Activated CD4-positive, alpha-beta T cell treated with anti-CD3 and anti-CD28 coated beads for 36 hours (primary cell): ENCODE data around the gene ATP5PD. TPM values are rescaled to one million over a fixed set of nuclear protein-coding genes. Genes with fewer than 3 reads are reported as not detected.

ENCODE experiments used
- ATAC-seq: fragments of 200-7000 bp; cut with Tn5 transposase; one replicate; pipeline ENCODE4 v1.10.0; 2021; ENCODE audit warnings: mild to moderate bottlenecking, moderate library complexity
- CTCF ChIA-PET: fragments of 350-600 bp; sonication (Branson Sonifier 250); formaldehyde crosslinking; loops from one replicate; lab custom pipeline; 2021; ENCODE audit warnings: antibody characterized with exemption; lab: Charles Lee
- POLR2A ChIA-PET: fragments of 350-600 bp; sonication (Branson Sonifier 250); formaldehyde crosslinking; loops from one replicate; lab custom pipeline; 2021; ENCODE audit warnings: antibody characterized with exemption, inconsistent platforms; lab: Charles Lee
- DNase-seq: peaks from one replicate; pipeline ENCODE4 v3.0.0-alpha.2; 2020
- H3K27ac Mint-ChIP-seq: one replicate; pipeline ENCODE4 v1.8.0; 2021; ENCODE audit warnings: mixed read lengths
- H3K27me3 Mint-ChIP-seq: one replicate; pipeline ENCODE4 v1.8.0; 2021; ENCODE audit warnings: mixed read lengths
- H3K36me3 Mint-ChIP-seq: one replicate; pipeline ENCODE4 v1.8.0; 2021; ENCODE audit warnings: low read depth, mixed read lengths
- H3K4me1 Mint-ChIP-seq: one replicate; pipeline ENCODE4 v1.8.0; 2021; ENCODE audit warnings: mixed read lengths
- H3K4me3 Mint-ChIP-seq: one replicate; pipeline ENCODE4 v1.8.0; 2021; ENCODE audit warnings: mild to moderate bottlenecking, moderate library complexity, mixed read lengths
- H3K9me3 Mint-ChIP-seq: one replicate; pipeline ENCODE4 v1.8.0; 2021; ENCODE audit warnings: low read depth, mixed read lengths
- intact Hi-C, 2 experiments: fragments of 100-400 bp; cut with DNase I in 1 of 2; cut with micrococcal nuclease in 1 of 2; formaldehyde crosslinking; loops; one replicate each; pipeline versions ENCODE4 v1.14.2 to v1.15.1; 2022 to 2024; cut with DNase I, micrococcal nuclease
- total RNA-seq, 2 experiments: library from RNA; stranded (reverse); gene quantifications; one replicate each; pipeline ENCODE4 v1.2.3, GENCODE V29; 2021

Gene ATP5PD
- 100 to 1,000 TPM; 194 to 237 TPM for total RNA-seq

GRCh38 chr17:75046407-75047289 lies at the start of gene ATP5PD, which contains the start of gene KCTD2:
TSS of gene ATP5PD (minus strand) at chr17:75046969. CDS start at chr17:75042650, 4,319 bp downstream.
TSS of gene KCTD2 (plus strand) at chr17:75047225. CDS start at chr17:75047251, 26 bp downstream.
- DNase-seq (peak; percentile 97), ATAC-seq (peak; percentile 95)
- CTCF ChIA-PET: interaction anchor here (0.6 to 3.7 kb wide), 3 partner anchors 14 to 361 kb away, joined by 3 to 20 read pairs (median 3); no protein-coding TSS in a partner anchor
- intact Hi-C loops: loop anchor here (1.0 to 5.0 kb wide), 13 partner anchors 11 to 298 kb away; partner anchors contain the start of genes CDR2L (in 2 of the 2), NUP85 (in 2 of the 2), JPT1 (in 1 of the 2) and MRPL58 (in 1 of the 2)
- Mint-ChIP-seq H3K27me3 (no peaks in the 10 kb centered on the region), H3K4me3 (peak within 1 kb of the TSS; percentile 99), H3K36me3 (peaks cover 17% of the 10 kb centered on the region), H3K27ac (peak within 1 kb of the TSS; percentile 94), H3K9me3 (no peaks in the 10 kb centered on the region), H3K4me1 (peaks cover 37% of the 10 kb centered on the region)
- POLR2A ChIA-PET: interaction anchor here (0.8 to 1.0 kb wide), 3 partner anchors 12 to 291 kb away, joined by 3 to 6 read pairs (median 3); no protein-coding TSS in a partner anchor

GRCh38 chr17:75096082-75096625 lies 49.4 kb upstream of the ATP5PD start:
- POLR2A ChIA-PET: no interaction called here
- Mint-ChIP-seq H3K27ac (no peak overlapping the region), H3K9me3 (no peaks in the 10 kb centered on the region), H3K36me3 (no peaks in the 10 kb centered on the region), H3K27me3 (no peaks in the 10 kb centered on the region), H3K4me3 (no peak overlapping the region), H3K4me1 (peaks cover 8% of the 10 kb centered on the region)
- DNase-seq (no peak), ATAC-seq (no peak)
- CTCF ChIA-PET: no interaction called here
- intact Hi-C loops: no loop called here

- Mint-ChIP-seq H3K27ac (no peak overlapping the region), H3K4me1 (peaks cover 13% of the 10 kb centered on the region), H3K9me3 (no peaks in the 10 kb centered on the region), H3K27me3 (no peaks in the 10 kb centered on the region), H3K36me3 (no peaks in the 10 kb centered on the region), H3K4me3 (no peak overlapping the region)
- ChIA-PET CTCF (interaction anchor here (0.7 to 1.0 kb wide), 2 partner anchors 11 to 19 kb away, joined by 3 to 6 read pairs; no protein-coding TSS in a partner anchor), POLR2A (no interaction called here)
- DNase-seq: no peak
- intact Hi-C loops: no loop called here
- no peak for ATAC-seq
Measured at GRCh38 chr17:75094871-75095399, 48.2 kb upstream of the ATP5PD start.

- ChIA-PET POLR2A (no interaction called here), CTCF (no interaction called here)
- no peak overlapping the region for H3K4me3 Mint-ChIP-seq
- H3K36me3 Mint-ChIP-seq: no peaks in the 10 kb centered on the region
- ATAC-seq: no peak
- no peaks in the 10 kb centered on the region for H3K9me3 Mint-ChIP-seq
- H3K4me1 Mint-ChIP-seq: peaks cover 25% of the 10 kb centered on the region
- intact Hi-C loops: no loop called here
- no peaks in the 10 kb centered on the region for H3K27me3 Mint-ChIP-seq
- H3K27ac Mint-ChIP-seq: no peak overlapping the region
- DNase-seq: no peak
Measured at GRCh38 chr17:75093548-75094158, 46.9 kb upstream of the ATP5PD start.

- Mint-ChIP-seq H3K4me3 (no peak overlapping the region), H3K27ac (no peak overlapping the region), H3K9me3 (no peaks in the 10 kb centered on the region), H3K36me3 (no peaks in the 10 kb centered on the region), H3K27me3 (no peaks in the 10 kb centered on the region), H3K4me1 (peaks cover 36% of the 10 kb centered on the region)
- intact Hi-C loops: no loop called here
- ChIA-PET CTCF (interaction anchor here (0.6 to 1.1 kb wide), 3 partner anchors 22 to 343 kb away, joined by 3 to 4 read pairs (median 3); no protein-coding TSS in a partner anchor), POLR2A (interaction anchor here (0.6 kb wide), 1 partner anchor 10 kb away, joined by 3 read pairs; no protein-coding TSS in a partner anchor)
- DNase-seq: no peak
- ATAC-seq: no peak
Measured at GRCh38 chr17:75091855-75092327, 45.1 kb upstream of the ATP5PD start.

GRCh38 chr17:75090871-75091854 lies 44.4 kb upstream of the ATP5PD start:
- no peak overlapping the region for H3K27ac Mint-ChIP-seq
- ChIA-PET CTCF (interaction anchor here (0.6 to 1.1 kb wide), 4 partner anchors 10 to 342 kb away, joined by 3 to 6 read pairs (median 3); no protein-coding TSS in a partner anchor), POLR2A (interaction anchor here (0.6 kb wide), 3 partner anchors 9 to 30 kb away, joined by 3 read pairs; no protein-coding TSS in a partner anchor)
- H3K4me3 Mint-ChIP-seq: no peak overlapping the region
- no peaks in the 10 kb centered on the region for H3K9me3 Mint-ChIP-seq
- DNase-seq (no peak), ATAC-seq (no peak)
- no peaks in the 10 kb centered on the region for H3K36me3 Mint-ChIP-seq
- intact Hi-C loops: no loop called here
- no peaks in the 10 kb centered on the region for H3K27me3 Mint-ChIP-seq
- peaks cover 41% of the 10 kb centered on the region for H3K4me1 Mint-ChIP-seq

- POLR2A ChIA-PET: interaction anchor here (0.8 kb wide), 1 partner anchor 13 kb away, joined by 6 read pairs; no protein-coding TSS in a partner anchor
- Mint-ChIP-seq H3K27me3 (no peaks in the 10 kb centered on the region), H3K4me3 (peak overlapping the region; percentile 71), H3K9me3 (no peaks in the 10 kb centered on the region), H3K4me1 (peaks cover 49% of the 10 kb centered on the region), H3K27ac (peak overlapping the region; percentile 30), H3K36me3 (no peaks in the 10 kb centered on the region)
- ATAC-seq (peak; percentile 65), DNase-seq (peak; percentile 39)
- CTCF ChIA-PET: interaction anchor here (0.6 to 2.2 kb wide), 8 partner anchors 16 to 127 kb away, joined by 3 to 7 read pairs (median 3); partner anchors contain the start of gene ARMC7
- intact Hi-C loops: loop anchor here in 1 of 2 experiments (1.0 kb wide), 1 partner anchor 21 kb away; the partner anchor contains the start of gene ARMC7
Measured at GRCh38 chr17:75088465-75089417, 42.0 kb upstream of the ATP5PD start.

GRCh38 chr17:75087558-75088453 lies 41.0 kb upstream of the ATP5PD start, which contains the start of gene SLC16A5:
TSS of gene SLC16A5 (plus strand) at chr17:75087954. CDS start at chr17:75093637, 5,683 bp downstream.
- Mint-ChIP-seq H3K27ac (peak within 1 kb of the TSS; percentile 73), H3K4me1 (peaks cover 51% of the 10 kb centered on the region), H3K36me3 (no peaks in the 10 kb centered on the region), H3K27me3 (no peaks in the 10 kb centered on the region), H3K9me3 (no peaks in the 10 kb centered on the region), H3K4me3 (peak within 1 kb of the TSS; percentile 71)
- intact Hi-C loops: loop anchor here in 1 of 2 experiments (2.0 kb wide), 1 partner anchor 53 kb away; no protein-coding TSS in a partner anchor
- peak; percentile 55 for ATAC-seq
- peak; percentile 57 for DNase-seq
- ChIA-PET CTCF (interaction anchor here (0.6 to 2.2 kb wide), 8 partner anchors 17 to 126 kb away, joined by 3 to 7 read pairs (median 3); no protein-coding TSS in a partner anchor), POLR2A (interaction anchor here (0.6 to 1.1 kb wide), 3 partner anchors 12 to 101 kb away, joined by 3 to 6 read pairs (median 4); no protein-coding TSS in a partner anchor)
